Stomach (tissue), 4 donors: ENCODE data around the gene MYBPC1.

ENCODE experiments used
- CTCF ChIP-seq, 7 experiments: fragments of 450-650 bp in 4 of 7; fragments of 200-600 bp in 3 of 7; sonication (generic) in 3 of 7; IDR thresholded peaks; one replicate each; pipeline ENCODE4 v1.5.1; 2016 to 2019; ENCODE audit warnings: antibody characterized with exemption in 7 of 7, control low read depth in 2 of 7, mild to moderate bottlenecking in 1 of 7
- POLR2AphosphoS5 ChIP-seq, 3 donors: sonication (generic); formaldehyde crosslinking; IDR thresholded peaks; one replicate each; pipeline ENCODE4 v1.6.1; 2016; ENCODE audit warnings: antibody characterized with exemption in 3 of 3

GRCh38 chr12:101634724-101635123 lies 40.0 kb downstream of the MYBPC1 start:
- TF ChIP-seq POLR2AphosphoS5 (IDR thresholded peaks at IDR 0.05) (no peak), CTCF (IDR thresholded peaks at IDR 0.05) (no peak)
